ELR (cell line): ENCODE data around the gene NLRP1.

Experiments used
- DNase-seq: peaks from one replicate; pipeline ENCODE4 v3.0.0-alpha.2; 2015; ENCODE audit warnings: low read depth

The NLRP1 gene

DNA sequence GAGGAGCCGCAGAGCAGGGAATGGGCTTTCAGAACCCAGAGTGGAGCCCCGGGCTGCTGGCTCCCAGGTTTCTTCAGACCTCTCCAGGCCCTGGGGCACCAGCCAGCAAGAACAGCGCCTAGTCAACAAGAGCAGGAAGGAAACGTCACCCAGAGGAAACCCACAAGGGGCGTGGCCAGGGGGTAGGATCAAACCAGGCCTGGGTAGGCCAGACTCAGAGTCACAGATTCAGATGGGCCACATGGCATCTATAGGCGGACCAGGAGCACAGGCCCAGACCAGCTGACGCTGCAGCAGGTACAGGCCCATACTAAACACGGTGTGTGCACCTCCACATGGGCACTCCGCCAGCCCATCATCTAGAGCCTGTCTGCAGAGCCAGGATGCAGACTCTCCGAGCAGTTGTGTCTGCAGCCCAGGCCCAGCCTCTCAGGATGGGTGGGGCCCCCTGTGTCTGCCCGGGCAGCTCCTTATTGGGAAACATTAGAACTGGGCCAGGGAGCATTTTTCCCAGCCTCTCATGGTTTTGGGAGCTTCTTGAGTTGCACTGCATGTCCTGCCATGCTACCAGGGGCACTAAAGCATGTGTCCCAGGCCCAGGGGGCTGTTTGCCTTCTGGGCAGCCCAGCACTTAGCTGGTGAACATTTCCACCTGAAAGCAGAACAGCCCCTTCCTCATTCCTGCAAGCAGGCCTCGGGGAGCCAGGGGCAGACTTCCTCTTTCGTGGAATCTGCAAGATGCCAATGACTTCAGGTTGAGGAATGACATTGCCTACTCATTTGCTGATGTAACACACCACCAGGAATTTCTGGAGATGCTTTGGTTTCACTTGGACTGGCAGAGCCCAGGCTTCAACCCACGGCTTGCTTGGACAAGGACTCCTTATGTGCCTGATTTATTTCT lies at the start of gene NLRP1:
Gene NLRP1, minus strand, starts transcription at position 127 of the 904 bp plus-strand sequence. CDS start 552 bp downstream, outside the sequence.
- peak; percentile 98 for DNase-seq

DNA sequence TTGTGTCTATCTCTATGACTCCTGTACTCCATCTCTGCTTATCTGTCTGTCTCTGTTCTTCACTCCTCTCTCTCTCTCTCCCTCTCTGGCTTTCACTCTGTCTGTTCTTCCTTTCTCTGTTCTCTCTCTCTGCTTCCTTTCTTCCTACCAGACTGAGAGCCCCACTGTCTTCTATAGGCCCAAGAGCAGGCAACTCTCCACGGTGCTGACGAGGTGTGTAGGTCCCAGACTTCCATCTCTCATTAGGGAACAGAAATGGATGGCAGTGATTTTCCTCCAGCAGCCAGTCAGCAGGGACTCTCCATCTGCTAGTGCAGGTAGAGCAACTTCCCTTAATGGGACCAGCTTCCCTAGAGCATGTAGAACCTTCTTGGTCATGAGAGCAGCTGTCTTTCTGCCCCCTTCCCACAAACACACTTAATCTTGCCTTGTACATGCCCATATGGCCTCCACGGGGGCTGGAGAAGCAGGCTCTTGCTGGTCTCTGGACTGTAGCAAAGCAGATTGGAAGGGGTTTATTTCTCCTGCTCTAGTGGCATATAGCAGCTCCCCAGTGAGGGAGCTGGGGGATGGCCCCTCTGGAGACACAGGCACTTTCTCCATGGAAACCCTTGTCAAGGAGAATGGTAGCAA lies 47.8 kb upstream of the NLRP1 start:
- no peak for DNase-seq

DNA sequence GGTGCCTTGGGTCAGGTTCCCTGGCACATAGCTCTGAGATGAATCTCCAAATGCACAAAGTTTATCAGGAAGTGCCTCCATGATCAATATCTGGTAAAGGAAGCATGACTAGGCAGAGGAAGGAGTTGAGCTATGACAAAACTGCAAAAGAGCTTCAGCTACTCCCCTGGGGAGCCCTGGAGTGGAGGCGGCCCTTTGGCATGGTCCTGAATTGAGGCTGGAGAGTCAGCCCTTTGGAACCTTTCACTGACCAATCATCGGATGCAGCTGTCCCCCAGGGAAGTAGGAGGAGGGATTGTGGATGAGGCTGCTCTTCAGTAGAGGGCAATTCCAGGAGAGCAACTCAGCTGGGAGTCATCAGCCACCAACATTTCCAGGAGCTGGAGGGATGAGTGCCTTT lies 46.1 kb upstream of the NLRP1 start:
- peak; percentile 90 for DNase-seq

DNA sequence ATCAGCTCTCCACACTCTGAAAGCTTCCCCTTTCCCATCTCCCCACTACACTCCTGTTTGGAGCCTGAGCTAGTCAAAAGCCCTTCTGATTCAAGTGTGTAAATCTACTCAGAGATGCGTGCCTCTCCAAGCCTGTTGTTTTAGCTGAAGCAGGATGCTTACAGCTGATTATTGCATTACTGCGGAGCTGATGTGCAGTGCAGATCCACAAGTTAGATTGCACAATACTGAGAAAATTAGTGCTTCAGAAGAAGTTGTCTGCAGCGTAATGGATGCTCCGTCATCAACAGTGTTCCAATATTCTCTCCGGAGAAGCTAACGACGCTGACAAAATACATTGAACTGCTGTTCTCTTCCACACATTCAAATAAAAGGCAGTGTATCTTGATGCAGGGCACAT lies 44.8 kb upstream of the NLRP1 start:
- DNase-seq = peak; percentile 5

DNA sequence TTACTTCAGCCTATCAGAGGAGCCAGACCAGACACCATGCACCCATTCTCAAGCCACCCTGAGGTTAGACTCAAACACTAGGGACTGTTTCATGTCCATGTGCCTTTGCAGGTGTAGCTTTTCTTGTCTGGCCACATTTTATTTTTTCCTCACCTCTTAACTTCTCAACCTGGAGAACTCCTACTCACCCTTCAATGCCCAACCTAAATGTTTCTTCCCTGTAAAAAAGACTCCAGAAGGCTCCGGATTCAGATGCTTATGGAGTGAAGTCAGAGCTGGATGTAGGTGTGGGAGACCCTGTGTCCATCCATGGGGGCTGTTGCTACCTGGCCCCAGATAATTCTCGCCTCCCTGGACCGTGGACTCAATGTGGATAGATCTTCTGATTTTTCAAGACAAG lies 44.0 kb upstream of the NLRP1 start:
- DNase-seq = no peak

DNA sequence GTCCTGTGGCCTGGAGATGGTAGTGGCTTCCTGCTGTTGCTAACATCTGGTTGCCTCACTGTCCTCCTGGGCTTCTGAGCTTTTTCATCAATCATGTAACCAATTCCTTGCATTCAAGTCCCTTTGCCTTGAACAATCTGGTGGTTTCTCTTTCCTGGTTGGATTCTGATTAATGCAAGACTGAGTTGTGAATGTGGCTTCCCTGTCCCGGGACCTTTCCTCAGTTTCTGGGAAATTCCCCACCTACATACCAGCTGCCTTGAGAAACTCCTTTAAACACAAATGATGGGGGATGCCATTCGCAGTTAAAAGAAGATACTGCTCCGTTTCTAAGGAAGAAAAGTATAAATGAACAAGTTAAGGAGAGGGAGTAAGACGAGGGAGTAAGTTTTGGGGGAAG lies 39.9 kb upstream of the NLRP1 start:
- no peak for DNase-seq

DNA sequence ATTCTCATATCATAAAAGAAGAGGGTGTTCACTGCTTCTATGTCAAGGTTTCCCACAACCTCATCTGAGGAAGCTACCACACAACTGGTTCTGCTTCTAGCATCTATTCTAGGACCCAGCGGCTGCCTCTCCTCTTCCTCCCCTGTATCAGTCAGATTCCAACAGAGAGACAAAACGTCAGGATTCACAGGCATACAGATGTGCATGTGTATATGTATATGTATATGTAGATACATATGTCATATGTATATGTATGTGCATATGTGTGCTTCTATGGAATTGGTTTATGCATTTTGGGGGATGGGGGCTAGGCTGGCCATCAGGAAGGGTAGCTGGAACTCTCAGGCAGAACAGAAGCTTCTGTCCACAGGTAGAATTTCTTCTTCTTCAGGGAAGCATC lies 37.4 kb upstream of the NLRP1 start:
- no peak for DNase-seq

DNA sequence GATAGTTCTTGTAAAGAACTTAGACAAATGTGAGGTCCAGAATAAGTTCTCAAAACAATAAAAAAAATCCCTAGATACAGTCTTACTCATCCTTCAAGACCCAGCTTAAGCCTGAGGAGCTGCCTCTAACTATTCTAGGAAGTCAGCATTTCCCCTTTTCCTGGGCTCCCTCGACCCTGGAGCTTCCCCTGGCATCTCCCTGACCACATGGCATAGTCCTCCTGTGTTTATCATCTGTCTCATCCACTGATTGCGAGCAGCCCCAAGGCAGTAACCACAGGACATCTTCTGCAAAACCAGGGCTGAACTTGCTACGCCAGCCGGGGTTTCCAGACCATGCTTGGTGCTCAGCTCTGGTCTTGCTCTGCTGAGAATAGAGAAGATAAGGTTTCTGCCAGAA lies 36.7 kb upstream of the NLRP1 start:
- no peak for DNase-seq

DNA sequence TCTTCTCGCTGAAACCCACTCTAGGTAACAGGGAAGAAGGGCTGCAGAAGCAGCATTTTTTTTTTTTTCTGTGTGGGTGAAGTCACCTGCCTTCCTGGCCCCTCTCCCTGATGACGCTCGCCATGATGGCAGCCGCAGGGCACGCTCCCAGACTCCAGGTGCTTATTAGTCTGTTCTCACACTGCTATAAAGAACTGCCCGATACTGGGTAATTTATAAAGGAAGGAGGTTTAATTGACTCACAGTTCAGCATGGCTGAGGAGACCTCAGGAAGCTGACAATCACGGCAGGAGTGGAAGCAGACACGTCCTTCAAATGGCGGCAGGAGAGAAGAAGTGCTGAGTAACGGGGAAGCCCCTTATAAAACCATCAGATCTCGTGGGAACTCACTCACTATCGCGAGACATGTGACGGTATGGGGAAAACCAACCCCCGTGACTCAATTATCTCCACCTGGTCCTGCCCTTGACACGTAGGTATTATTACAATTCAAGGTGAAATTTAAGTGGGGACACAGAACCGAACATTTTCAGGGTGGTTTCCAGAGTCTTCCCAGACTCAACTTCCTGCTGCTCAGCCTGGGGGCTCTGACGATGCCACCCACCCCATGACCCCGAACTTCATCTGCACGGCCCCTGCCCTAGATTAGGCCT lies 34.9 kb upstream of the NLRP1 start:
- DNase-seq = no peak

DNA sequence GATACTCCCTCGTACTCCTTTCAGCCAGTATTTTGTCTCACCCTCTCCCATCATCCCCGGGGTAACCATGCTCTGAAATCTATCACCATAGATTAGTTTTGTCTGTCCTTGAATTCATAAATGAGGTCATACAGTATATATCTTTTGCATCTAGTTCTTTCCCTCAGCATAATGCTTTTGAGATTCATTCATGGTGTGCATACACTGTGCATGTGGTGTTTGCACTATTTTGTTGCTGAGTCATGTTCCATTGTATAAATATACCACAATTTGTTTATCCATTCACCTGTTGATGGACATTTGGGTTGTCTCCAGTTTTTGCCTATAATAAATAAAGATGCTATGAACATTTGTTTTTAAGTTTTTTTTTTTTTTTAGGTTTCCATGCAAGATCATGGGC lies 34.2 kb upstream of the NLRP1 start:
- DNase-seq = peak; percentile 22

DNA sequence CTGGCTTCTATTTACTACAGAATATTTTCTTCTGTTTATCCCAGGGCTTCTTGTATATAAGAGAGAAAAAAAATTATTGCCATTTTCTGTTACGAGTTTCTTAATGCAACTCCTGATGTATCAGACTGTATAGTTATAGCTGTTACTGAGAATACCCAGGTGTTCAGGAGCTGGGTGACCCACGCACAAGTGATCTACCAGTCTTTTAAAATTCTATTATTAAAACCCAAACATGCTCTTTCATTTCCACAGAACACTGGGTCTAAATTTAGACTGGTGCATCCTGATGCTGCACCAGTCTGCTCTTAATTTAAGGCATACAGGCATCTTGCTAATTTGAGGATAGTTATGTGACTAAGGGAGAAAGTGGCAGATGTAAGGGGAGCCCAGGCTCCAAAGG lies 31.2 kb upstream of the NLRP1 start:
- no peak for DNase-seq

DNA sequence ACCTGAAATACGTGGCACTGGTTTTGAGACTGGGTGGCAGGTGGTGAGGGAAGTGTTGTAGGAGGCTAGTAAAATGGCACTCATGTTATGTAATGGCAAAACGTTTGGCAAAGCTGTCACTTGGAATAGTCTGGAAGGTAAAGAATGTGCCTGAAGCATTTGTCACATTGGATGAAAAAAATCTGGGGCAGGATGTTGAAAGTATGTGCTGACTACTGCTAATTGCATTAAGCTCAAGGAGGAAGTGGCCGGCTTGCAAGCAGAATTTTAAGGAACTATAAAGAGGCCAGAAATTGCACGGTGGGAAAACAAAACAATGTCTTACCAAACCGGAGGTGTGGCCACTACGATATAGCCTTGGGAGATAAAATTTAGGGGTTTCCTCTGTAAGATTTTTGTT lies 26.6 kb upstream of the NLRP1 start:
- no peak for DNase-seq

DNA sequence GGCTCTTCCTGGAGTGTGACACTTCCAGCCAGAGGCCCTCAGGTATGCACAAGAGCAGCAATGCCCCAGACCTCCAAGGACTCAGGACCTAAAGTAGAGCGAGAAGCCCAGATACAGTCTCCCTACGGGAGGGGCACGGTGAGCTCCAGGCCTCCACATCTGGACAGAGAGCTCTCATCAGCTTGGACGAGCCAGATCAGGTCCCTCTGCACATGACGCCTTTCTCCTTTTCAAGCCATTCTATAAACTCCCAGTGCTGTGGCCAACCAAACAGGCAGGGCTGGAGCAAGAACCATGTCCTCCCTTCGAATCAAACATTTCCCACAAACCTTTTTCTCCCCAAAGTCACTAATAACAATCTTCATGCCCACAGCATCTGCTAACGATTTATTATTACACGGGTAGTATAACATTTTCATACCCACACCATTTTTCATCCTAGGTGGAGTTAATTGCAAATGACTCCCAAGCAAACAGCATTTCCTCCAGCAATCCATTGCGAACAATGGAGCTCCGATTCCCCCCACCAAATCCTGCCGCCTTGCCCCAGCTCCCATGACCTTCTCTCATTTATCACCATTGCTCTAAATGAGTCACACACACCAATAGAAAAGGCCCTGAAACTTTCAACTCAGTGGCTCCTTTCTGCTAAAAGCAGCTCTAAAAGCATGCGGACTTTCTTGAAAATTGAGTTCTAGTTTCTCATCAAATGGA lies 24.2 kb upstream of the NLRP1 start:
- no peak for DNase-seq

DNA sequence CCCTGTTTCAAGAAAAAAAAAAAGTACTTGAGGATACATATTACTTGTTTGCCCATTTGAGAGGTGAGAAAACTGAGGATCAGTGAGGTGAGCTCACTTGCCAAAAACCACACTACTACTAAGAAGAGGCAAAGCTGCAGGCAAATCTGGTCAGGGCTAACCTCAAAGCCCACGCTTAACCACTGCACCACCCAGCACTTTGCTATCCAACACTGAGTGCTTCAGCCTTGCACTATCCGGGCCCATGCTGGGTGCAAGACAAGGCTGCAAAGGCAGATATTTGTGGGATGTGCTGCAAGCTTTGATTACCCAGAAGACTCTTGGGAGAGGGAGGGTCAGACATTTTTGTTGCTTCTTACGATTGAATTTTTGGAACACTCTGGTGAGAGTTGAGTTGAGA lies 23.6 kb upstream of the NLRP1 start:
- no peak for DNase-seq

DNA sequence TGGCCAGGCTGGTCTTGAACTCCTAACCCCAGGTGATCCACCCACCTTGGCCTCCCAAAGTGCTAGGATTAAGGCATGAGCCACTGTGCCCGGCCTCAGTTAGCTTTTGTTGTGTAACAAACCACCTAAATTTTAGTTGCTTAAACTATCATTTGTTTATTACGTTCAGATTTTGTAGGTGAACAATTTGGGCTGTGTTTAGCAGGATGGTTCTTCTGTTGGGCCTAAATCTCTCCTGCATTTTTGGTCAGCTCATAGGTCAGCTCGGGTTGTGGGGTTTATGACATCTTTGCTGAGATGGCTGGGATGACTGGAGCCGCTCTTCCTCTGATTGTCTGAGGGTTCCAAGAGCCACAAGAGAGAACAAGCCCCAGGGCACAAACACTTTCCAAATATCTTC lies 21.1 kb upstream of the NLRP1 start:
- DNase-seq = no peak

DNA sequence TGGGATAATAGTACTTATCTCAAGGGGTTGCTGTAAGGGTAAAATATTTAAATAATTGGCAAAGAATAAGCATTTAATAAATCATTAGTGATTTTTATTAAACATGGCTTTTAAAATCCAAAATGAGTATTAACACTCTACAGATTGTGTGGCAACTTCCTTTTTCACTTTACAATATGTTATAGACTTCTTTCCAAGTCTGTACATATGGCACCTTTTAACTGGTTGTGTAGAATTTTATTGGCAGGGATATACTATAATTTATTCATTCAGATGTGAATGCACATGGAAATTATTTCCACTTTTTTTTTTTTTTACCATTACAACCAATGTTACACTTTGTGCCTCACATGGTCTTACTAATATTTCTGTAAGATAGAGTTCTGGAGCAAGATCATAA lies 15.7 kb upstream of the NLRP1 start:
- no peak for DNase-seq

DNA sequence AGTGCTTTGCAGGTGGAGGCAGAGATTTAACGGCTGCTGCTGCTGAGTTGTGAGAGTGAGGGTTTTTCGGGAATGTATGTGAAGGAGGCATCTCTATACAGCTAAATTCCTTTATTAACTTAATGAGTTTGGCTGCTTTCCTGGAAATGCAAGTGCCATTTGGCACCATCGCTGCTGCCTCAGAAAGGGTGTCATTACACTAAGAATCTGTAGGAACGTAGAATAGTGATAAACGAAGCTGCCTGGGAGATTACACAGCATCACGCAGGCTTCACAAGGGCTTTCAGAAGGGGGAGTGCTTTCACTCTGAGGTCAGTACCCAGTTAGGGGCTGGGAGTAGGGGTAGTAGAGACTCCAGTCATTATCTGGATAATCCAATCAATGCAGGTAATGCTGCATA lies 14.1 kb upstream of the NLRP1 start:
- DNase-seq = no peak

DNA sequence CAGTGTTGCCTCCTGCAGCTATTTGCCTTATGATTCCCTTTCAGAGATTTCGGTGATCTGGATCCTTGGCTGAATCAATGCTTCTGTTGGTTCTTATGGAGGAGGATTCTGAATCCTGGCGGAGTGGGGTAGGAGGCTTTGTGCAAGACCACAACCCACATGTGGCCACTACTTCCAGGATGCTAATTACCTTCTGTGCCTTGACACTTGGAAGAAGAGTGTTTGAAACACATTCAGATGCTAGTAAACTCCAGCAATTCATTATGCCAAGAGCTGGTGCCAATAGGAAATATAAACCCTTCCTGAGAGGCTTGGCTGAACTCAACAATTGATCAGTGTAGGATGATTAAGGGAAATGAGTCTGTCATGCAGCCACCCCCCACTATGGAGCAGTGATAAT lies 12.1 kb upstream of the NLRP1 start:
- no peak for DNase-seq

DNA sequence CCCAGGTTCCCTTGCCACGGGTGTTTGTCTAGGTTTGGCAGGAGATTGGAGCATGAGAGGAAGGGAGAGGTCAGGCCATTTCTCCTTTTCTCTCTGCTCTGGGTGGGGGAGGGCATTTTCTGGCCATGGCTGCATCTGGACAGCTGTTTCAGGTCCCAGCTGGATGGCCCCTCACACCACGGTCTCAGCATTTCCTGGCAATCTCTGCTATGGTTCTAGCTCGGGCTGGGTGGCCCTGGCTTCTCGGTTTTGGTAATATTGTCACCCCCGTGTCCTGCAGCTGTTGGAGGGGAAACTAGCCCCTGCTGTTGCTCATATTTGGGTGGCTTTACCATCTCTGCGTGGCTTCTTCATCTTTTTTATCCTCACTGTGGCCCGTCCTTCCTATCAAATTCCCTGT lies 11.5 kb upstream of the NLRP1 start:
- DNase-seq = no peak

DNA sequence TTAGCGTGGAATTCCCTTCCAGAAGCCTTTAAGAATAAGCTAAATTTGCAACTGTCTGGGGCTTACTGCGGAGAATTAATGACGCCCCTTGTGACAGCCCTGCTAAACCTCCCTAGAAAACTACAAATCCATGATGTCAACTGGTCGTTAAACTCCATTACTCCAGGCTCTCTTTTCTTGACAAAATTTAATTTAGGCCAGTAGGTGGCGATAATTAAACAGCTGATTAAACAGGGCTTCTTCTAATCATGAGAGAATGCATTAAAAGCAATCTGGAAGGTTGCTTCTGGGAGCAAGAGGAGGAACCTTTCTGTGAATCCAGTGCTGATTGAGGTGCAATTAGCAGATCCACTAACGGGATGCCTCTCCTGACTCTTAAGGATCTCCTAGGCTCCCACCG lies 8.1 kb upstream of the NLRP1 start:
- peak; percentile 73 for DNase-seq

DNA sequence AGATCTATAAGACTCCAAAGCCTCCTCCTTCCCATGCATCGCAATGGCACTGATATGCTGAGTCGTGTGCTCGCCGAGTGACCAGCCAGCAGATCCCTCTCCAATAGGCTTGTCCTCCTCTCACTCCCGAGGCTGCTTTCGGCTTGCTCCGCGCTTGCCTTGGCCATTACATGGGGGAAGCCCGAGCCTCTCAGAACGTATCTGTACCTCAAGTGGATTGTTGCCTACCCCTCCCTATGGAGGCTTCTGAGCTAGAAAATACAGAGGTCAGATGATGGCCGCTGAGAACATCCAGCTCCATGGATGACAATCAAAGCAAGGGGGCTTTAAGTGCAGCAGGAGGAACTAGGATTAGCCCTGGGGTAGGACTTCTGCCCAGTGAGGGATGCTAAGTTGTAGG lies 7.7 kb upstream of the NLRP1 start:
- no peak for DNase-seq

DNA sequence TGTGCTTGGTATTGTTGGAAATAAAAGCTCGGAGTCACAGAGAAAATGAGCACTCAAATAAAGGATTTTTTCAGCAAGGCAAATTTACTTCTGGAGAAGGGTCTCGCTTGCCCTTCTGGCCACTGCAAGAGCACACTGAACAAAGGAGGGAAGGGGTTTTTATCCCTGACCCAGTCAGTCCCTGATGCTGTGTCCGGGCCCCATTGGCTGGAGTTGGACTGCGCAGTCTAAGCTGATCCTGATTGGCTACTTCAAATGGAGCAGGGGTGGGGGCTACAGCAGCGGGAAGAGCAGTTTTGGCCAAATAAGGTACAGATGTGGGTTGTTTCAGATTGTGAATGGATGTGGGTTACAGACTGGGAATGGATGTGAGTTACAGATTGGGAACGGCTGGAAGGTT lies 4.3 kb upstream of the NLRP1 start:
- DNase-seq = no peak
